Stomach smooth muscle (tissue), 2 donors: Measurements from ENCODE around the gene FOXJ2.

Experiments
- H3K27ac ChIP-seq: one replicate; pipeline ENCODE4 v1.7.0; 2013; ENCODE audit warnings: mild to moderate bottlenecking, low read length, inconsistent platforms
- H3K27me3 ChIP-seq, 2 donors: one replicate each; pipeline ENCODE4 v1.7.0; 2013; ENCODE audit warnings: low read length in 2 of 2; ENCODE audit not compliant: insufficient read depth in 2 of 2, control insufficient read depth in 1 of 2
- H3K36me3 ChIP-seq, 2 donors: one replicate each; pipeline ENCODE4 v1.7.0; 2013; ENCODE audit warnings: low read length in 2 of 2; ENCODE audit not compliant: control insufficient read depth in 2 of 2, insufficient read depth in 2 of 2
- H3K4me1 ChIP-seq: one replicate; pipeline ENCODE4 v1.7.0; 2013; ENCODE audit warnings: low read length; ENCODE audit not compliant: control insufficient read depth, insufficient read depth
- H3K4me3 ChIP-seq, 2 donors: one replicate each; pipeline ENCODE4 v1.7.0; 2013; ENCODE audit warnings: low read length in 2 of 2
- H3K9ac ChIP-seq, 2 donors: one replicate each; pipeline ENCODE4 v1.7.0; 2013; ENCODE audit warnings: low read length in 2 of 2, mild to moderate bottlenecking in 1 of 2
- H3K9me3 ChIP-seq, 2 donors: one replicate each; pipeline ENCODE4 v1.7.0; 2013; ENCODE audit warnings: low read length in 2 of 2; ENCODE audit not compliant: control insufficient read depth in 2 of 2
- donor health status: healthy.
- donor health status: Pancreatic carcinoma.

FOXJ2 gene

GRCh38 chr12:8040791-8041190 is 8.3 kb downstream of the FOXJ2 start:
- Histone ChIP-seq H3K9ac (no peak overlapping the region), H3K36me3 (peaks cover 33 to 35% of the 10 kb centered on the region in 2 donors), H3K27ac (no peak overlapping the region), H3K27me3 (no peaks in the 10 kb centered on the region), H3K9me3 (no peaks in the 10 kb centered on the region), H3K4me3 (no peak overlapping the region), H3K4me1 (peaks cover 38% of the 10 kb centered on the region)

GRCh38 chr12:8045952-8046944 is 13.7 kb downstream of the FOXJ2 start:
- H3K9ac ChIP-seq = no peak overlapping the region

GRCh38 chr12:8047842-8048241 is 15.3 kb downstream of the FOXJ2 start:
- no peak overlapping the region for H3K9ac ChIP-seq
- no peaks in the 10 kb centered on the region for H3K27me3 ChIP-seq
- no peak overlapping the region for H3K4me3 ChIP-seq
- peaks cover 61 to 63% of the 10 kb centered on the region in 2 donors for H3K36me3 ChIP-seq
- H3K4me1 ChIP-seq = no peaks in the 10 kb centered on the region
- no peaks in the 10 kb centered on the region for H3K9me3 ChIP-seq
- H3K27ac ChIP-seq = no peak overlapping the region

More at GRCh38 chr12:8045952-8046944, 13.7 kb downstream of the FOXJ2 start:
- Histone ChIP-seq H3K27me3 (no peaks in the 10 kb centered on the region), H3K4me1 (no peaks in the 10 kb centered on the region), H3K27ac (no peak overlapping the region), H3K4me3 (no peak overlapping the region), H3K36me3 (peaks cover 60 to 65% of the 10 kb centered on the region in 2 donors), H3K9me3 (no peaks in the 10 kb centered on the region)

GRCh38 chr12:8048906-8049305 is 16.4 kb downstream of the FOXJ2 start:
- H3K36me3 ChIP-seq = peaks cover 61 to 65% of the 10 kb centered on the region in 2 donors

GRCh38 chr12:8050600-8051250 is 18.2 kb downstream of the FOXJ2 start:
- H3K4me1 ChIP-seq = no peaks in the 10 kb centered on the region
- H3K4me3 ChIP-seq = no peak overlapping the region
- no peaks in the 10 kb centered on the region for H3K27me3 ChIP-seq
- H3K9me3 ChIP-seq = no peaks in the 10 kb centered on the region
- no peak overlapping the region for H3K27ac ChIP-seq
- peaks cover 64 to 68% of the 10 kb centered on the region in 2 donors for H3K36me3 ChIP-seq
- no peak overlapping the region for H3K9ac ChIP-seq

More at GRCh38 chr12:8048906-8049305, 16.4 kb downstream of the FOXJ2 start:
- no peak overlapping the region for H3K27ac ChIP-seq
- no peaks in the 10 kb centered on the region for H3K27me3 ChIP-seq
- no peaks in the 10 kb centered on the region for H3K9me3 ChIP-seq
- H3K9ac ChIP-seq = no peak overlapping the region
- no peak overlapping the region for H3K4me3 ChIP-seq
- H3K4me1 ChIP-seq = no peaks in the 10 kb centered on the region

- Histone ChIP-seq H3K9me3 (no peaks in the 10 kb centered on the region), H3K27me3 (no peaks in the 10 kb centered on the region), H3K36me3 (peaks cover 60 to 65% of the 10 kb centered on the region in 2 donors), H3K4me3 (no peak overlapping the region), H3K27ac (no peak overlapping the region), H3K4me1 (no peaks in the 10 kb centered on the region), H3K9ac (no peak overlapping the region)
Observed at GRCh38 chr12:8052679-8053078, 20.2 kb downstream of the FOXJ2 start.

- H3K9me3 ChIP-seq = no peaks in the 10 kb centered on the region
- no peak overlapping the region for H3K9ac ChIP-seq
- no peaks in the 10 kb centered on the region for H3K27me3 ChIP-seq
- no peak overlapping the region for H3K27ac ChIP-seq
- no peaks in the 10 kb centered on the region for H3K4me1 ChIP-seq
- H3K36me3 ChIP-seq = peaks cover 39 to 44% of the 10 kb centered on the region in 2 donors
- no peak overlapping the region for H3K4me3 ChIP-seq
Observed at GRCh38 chr12:8054816-8055215, 22.3 kb downstream of the FOXJ2 start.

- H3K4me3 ChIP-seq = no peak overlapping the region
- H3K9me3 ChIP-seq = no peaks in the 10 kb centered on the region
- H3K4me1 ChIP-seq = no peaks in the 10 kb centered on the region
- peaks cover 23 to 29% of the 10 kb centered on the region in 2 donors for H3K36me3 ChIP-seq
- H3K9ac ChIP-seq = no peak overlapping the region
- no peak overlapping the region for H3K27ac ChIP-seq
- H3K27me3 ChIP-seq = no peaks in the 10 kb centered on the region
Observed at GRCh38 chr12:8057306-8057705, 24.8 kb downstream of the FOXJ2 start.

- H3K36me3 ChIP-seq = peaks cover 18 to 24% of the 10 kb centered on the region in 2 donors
- no peaks in the 10 kb centered on the region for H3K27me3 ChIP-seq
- no peak overlapping the region for H3K4me3 ChIP-seq
- no peaks in the 10 kb centered on the region for H3K4me1 ChIP-seq
- H3K9me3 ChIP-seq = no peaks in the 10 kb centered on the region
- H3K27ac ChIP-seq = no peak overlapping the region
- H3K9ac ChIP-seq = no peak overlapping the region
Observed at GRCh38 chr12:8057839-8058238, 25.3 kb downstream of the FOXJ2 start.

GRCh38 chr12:8058506-8058905 is 26.0 kb downstream of the FOXJ2 start:
- no peak overlapping the region for H3K4me3 ChIP-seq
- H3K36me3 ChIP-seq = peaks cover 13 to 18% of the 10 kb centered on the region in 2 donors
- H3K9me3 ChIP-seq = no peaks in the 10 kb centered on the region
- no peak overlapping the region for H3K9ac ChIP-seq
- no peaks in the 10 kb centered on the region for H3K27me3 ChIP-seq
- no peak overlapping the region for H3K27ac ChIP-seq
- no peaks in the 10 kb centered on the region for H3K4me1 ChIP-seq
